ENCODE data around the gene WDR77. TPM values are rescaled to one million over a fixed set of nuclear protein-coding genes. Genes with fewer than 3 reads are reported as not detected.

The WDR77 gene
- total and polyA plus RNA-seq, 5 experiments from 2014 or later: 35.4 to 44.6 (median 36.9) TPM

- POLR2A ChIA-PET: interaction anchor here (0.9 to 1.3 kb wide), 3 partner anchors 10 to 26 kb away, joined by 3 to 4 read pairs (median 3); no protein-coding TSS in a partner anchor
- Mint-ChIP-seq H3K36me3 (peaks cover 11 to 20% (median 12%) of the 10 kb centered on the region in 3 donors), H3K27me3 (no peaks in the 10 kb centered on the region), H3K9me3 (no peaks in the 10 kb centered on the region), H3K27ac (peak overlapping the region in 3 of 10 donors; percentile 48 to 83 (median 65)), H3K4me1 (peaks cover 26 to 62% (median 55%) of the 10 kb centered on the region in 4 donors), H3K4me3 (no peak overlapping the region)
- ATAC-seq (peak; percentile 50 to 74), DNase-seq (peak; percentile 34 to 78 (median 47))
Measured at GRCh38 chr1:111481387-111482221, 32.5 kb upstream of the WDR77 start.

- DNase-seq (no peak), ATAC-seq (no peak)
- Mint-ChIP-seq H3K27me3 (no peaks in the 10 kb centered on the region), H3K36me3 (peaks cover 11 to 20% (median 12%) of the 10 kb centered on the region in 3 donors), H3K4me3 (peak overlapping the region in 1 of 10 donors; percentile 58), H3K9me3 (no peaks in the 10 kb centered on the region), H3K27ac (peak overlapping the region in 3 of 10 donors; percentile 14 to 53 (median 17)), H3K4me1 (peaks cover 29 to 71% (median 63%) of the 10 kb centered on the region in 4 donors)
- POLR2A ChIA-PET: interaction anchor here (1.3 kb wide), 1 partner anchor 9 kb away, joined by 4 read pairs; no protein-coding TSS in a partner anchor
Measured at GRCh38 chr1:111480674-111481073, 31.6 kb upstream of the WDR77 start.

GRCh38 chr1:111476761-111477309, 27.8 kb upstream of the WDR77 start:
- peak in 9 of 10 donors; percentile 14 to 76 (median 42) for DNase-seq
- H3K4me1 Mint-ChIP-seq: peaks cover 28 to 75% (median 56%) of the 10 kb centered on the region in 4 donors
- no peaks in the 10 kb centered on the region for H3K9me3 Mint-ChIP-seq
- peaks cover 12 to 20% (median 20%) of the 10 kb centered on the region in 3 donors for H3K36me3 Mint-ChIP-seq
- ATAC-seq: peak; percentile 84 to 90
- H3K27ac Mint-ChIP-seq: peak overlapping the region in 8 of 10 donors; percentile 89 to 98 (median 95)
- no peaks in the 10 kb centered on the region for H3K27me3 Mint-ChIP-seq
- POLR2A ChIA-PET: interaction anchor here (0.6 to 4.1 kb wide), 9 partner anchors 8 to 279 kb away, joined by 3 to 34 read pairs (median 4); partner anchors contain the start of genes ATP5PB, DDX20 and WDR77
- peak overlapping the region in 9 of 10 donors; percentile 71 to 95 (median 87) for H3K4me3 Mint-ChIP-seq

- no peaks in the 10 kb centered on the region for H3K9me3 Mint-ChIP-seq
- DNase-seq (no peak), ATAC-seq (no peak)
- peak overlapping the region in 9 of 10 donors; percentile 71 to 95 (median 87) for H3K4me3 Mint-ChIP-seq
- peaks cover 28 to 70% (median 50%) of the 10 kb centered on the region in 4 donors for H3K4me1 Mint-ChIP-seq
- POLR2A ChIA-PET: interaction anchor here (0.6 to 4.1 kb wide), 5 partner anchors 14 to 279 kb away, joined by 3 to 34 read pairs (median 4); partner anchors contain the start of genes ATP5PB, DDX20 and WDR77
- no peaks in the 10 kb centered on the region for H3K27me3 Mint-ChIP-seq
- peak overlapping the region in 8 of 10 donors; percentile 89 to 98 (median 95) for H3K27ac Mint-ChIP-seq
- H3K36me3 Mint-ChIP-seq: peaks cover 12 to 20% (median 20%) of the 10 kb centered on the region in 3 donors
Measured at GRCh38 chr1:111476214-111476613, 27.2 kb upstream of the WDR77 start.

- no peaks in the 10 kb centered on the region for H3K27me3 Mint-ChIP-seq
- POLR2A ChIA-PET: interaction anchor here (3.6 to 4.1 kb wide), 2 partner anchors 26 to 32 kb away, joined by 32 to 34 read pairs; partner anchors contain the start of genes ATP5PB and WDR77
- DNase-seq: no peak
- no peaks in the 10 kb centered on the region for H3K9me3 Mint-ChIP-seq
- H3K27ac Mint-ChIP-seq: peak overlapping the region in 8 of 10 donors; percentile 89 to 98 (median 95)
- ATAC-seq: no peak
- H3K36me3 Mint-ChIP-seq: peaks cover 12 to 20% (median 20%) of the 10 kb centered on the region in 3 donors
- H3K4me1 Mint-ChIP-seq: peaks cover 27 to 66% (median 49%) of the 10 kb centered on the region in 4 donors
- peak overlapping the region in 9 of 10 donors; percentile 71 to 95 (median 87) for H3K4me3 Mint-ChIP-seq
Measured at GRCh38 chr1:111475701-111476100, 26.6 kb upstream of the WDR77 start.

- peaks cover 12 to 20% (median 20%) of the 10 kb centered on the region in 3 donors for H3K36me3 Mint-ChIP-seq
- H3K9me3 Mint-ChIP-seq: no peaks in the 10 kb centered on the region
- H3K4me1 Mint-ChIP-seq: peaks cover 25 to 56% (median 45%) of the 10 kb centered on the region in 4 donors
- DNase-seq (no peak), ATAC-seq (no peak)
- H3K27me3 Mint-ChIP-seq: no peaks in the 10 kb centered on the region
- POLR2A ChIA-PET: interaction anchor here (1.1 to 4.1 kb wide), 3 partner anchors 25 to 281 kb away, joined by 3 to 34 read pairs (median 32); partner anchors contain the start of genes ATP5PB, DDX20 and WDR77
- peak overlapping the region in 9 of 10 donors; percentile 84 to 95 (median 89) for H3K4me3 Mint-ChIP-seq
- peak overlapping the region in 8 of 10 donors; percentile 80 to 98 (median 96) for H3K27ac Mint-ChIP-seq
Measured at GRCh38 chr1:111474521-111474920, 25.5 kb upstream of the WDR77 start.

- POLR2A ChIA-PET: interaction anchor here (1.1 to 4.1 kb wide), 3 partner anchors 25 to 281 kb away, joined by 3 to 34 read pairs (median 32); partner anchors contain the start of genes ATP5PB, DDX20 and WDR77
- Mint-ChIP-seq H3K4me1 (peaks cover 25 to 53% (median 44%) of the 10 kb centered on the region in 4 donors), H3K36me3 (peaks cover 12 to 20% (median 20%) of the 10 kb centered on the region in 3 donors), H3K27me3 (no peaks in the 10 kb centered on the region), H3K9me3 (no peaks in the 10 kb centered on the region), H3K4me3 (peak overlapping the region in 9 of 10 donors; percentile 84 to 95 (median 89)), H3K27ac (peak overlapping the region in 8 of 10 donors; percentile 89 to 98 (median 96))
- DNase-seq (no peak), ATAC-seq (no peak)
Measured at GRCh38 chr1:111474106-111474505, 25.1 kb upstream of the WDR77 start.

- no peaks in the 10 kb centered on the region for H3K9me3 Mint-ChIP-seq
- H3K4me1 Mint-ChIP-seq: peaks cover 10 to 30% (median 22%) of the 10 kb centered on the region in 4 donors
- POLR2A ChIA-PET: interaction anchor here (0.9 to 3.3 kb wide), 8 partner anchors 9 to 284 kb away, joined by 3 to 24 read pairs (median 6); partner anchors contain the start of genes ADORA3, ATP5PB, DDX20 and TMIGD3
- DNase-seq: no peak
- no peak overlapping the region for H3K27ac Mint-ChIP-seq
- H3K4me3 Mint-ChIP-seq: peak overlapping the region in 2 of 10 donors; percentile 15 to 43
- ATAC-seq: no peak
- H3K36me3 Mint-ChIP-seq: peaks cover 0 to 14% (median 3%) of the 10 kb centered on the region in 3 donors
- no peaks in the 10 kb centered on the region for H3K27me3 Mint-ChIP-seq
Measured at GRCh38 chr1:111471538-111471937, 22.5 kb upstream of the WDR77 start.

GRCh38 chr1:111471012-111471411, 22.0 kb upstream of the WDR77 start:
- Mint-ChIP-seq H3K27ac (no peak overlapping the region), H3K4me1 (peaks cover 10 to 24% (median 17%) of the 10 kb centered on the region in 4 donors), H3K9me3 (no peaks in the 10 kb centered on the region), H3K27me3 (no peaks in the 10 kb centered on the region), H3K4me3 (no peak overlapping the region), H3K36me3 (peaks cover 0 to 14% (median 3%) of the 10 kb centered on the region in 3 donors)
- DNase-seq (peak; percentile 26 to 87 (median 71)), ATAC-seq (peak; percentile 94 to 97)
- POLR2A ChIA-PET: interaction anchor here (0.9 to 3.3 kb wide), 8 partner anchors 8 to 285 kb away, joined by 3 to 24 read pairs (median 6); partner anchors contain the start of genes ADORA3, ATP5PB, DDX20 and TMIGD3

- POLR2A ChIA-PET: interaction anchor here (1.7 to 3.3 kb wide), 4 partner anchors 18 to 37 kb away, joined by 6 to 24 read pairs (median 8); partner anchors contain the start of genes ADORA3, ATP5PB, TMIGD3 and WDR77
- no peak overlapping the region for H3K4me3 Mint-ChIP-seq
- no peak overlapping the region for H3K27ac Mint-ChIP-seq
- DNase-seq (no peak), ATAC-seq (peak; percentile 4 to 12)
- peaks cover 0 to 14% (median 3%) of the 10 kb centered on the region in 3 donors for H3K36me3 Mint-ChIP-seq
- H3K27me3 Mint-ChIP-seq: no peaks in the 10 kb centered on the region
- H3K4me1 Mint-ChIP-seq: peaks cover 6 to 20% (median 14%) of the 10 kb centered on the region in 4 donors
- H3K9me3 Mint-ChIP-seq: no peaks in the 10 kb centered on the region
Measured at GRCh38 chr1:111470596-111470995, 21.5 kb upstream of the WDR77 start.

- H3K36me3 Mint-ChIP-seq: peaks cover 0 to 15% (median 8%) of the 10 kb centered on the region in 3 donors
- H3K9me3 Mint-ChIP-seq: no peaks in the 10 kb centered on the region
- H3K27me3 Mint-ChIP-seq: no peaks in the 10 kb centered on the region
- POLR2A ChIA-PET: interaction anchor here (1.0 to 1.3 kb wide), 4 partner anchors 8 to 47 kb away, joined by 3 to 4 read pairs (median 3); no protein-coding TSS in a partner anchor
- no peak for DNase-seq
- no peak overlapping the region for H3K4me3 Mint-ChIP-seq
- no peak for ATAC-seq
- no peak overlapping the region for H3K27ac Mint-ChIP-seq
- H3K4me1 Mint-ChIP-seq: peaks cover 9 to 21% (median 13%) of the 10 kb centered on the region in 4 donors
Measured at GRCh38 chr1:111469539-111469938, 20.5 kb upstream of the WDR77 start.

All from naive thymus-derived CD8-positive, alpha-beta T cell (primary cell).